ENCODE measurements around the gene TMEM63B.

TMEM63B gene

DNA sequence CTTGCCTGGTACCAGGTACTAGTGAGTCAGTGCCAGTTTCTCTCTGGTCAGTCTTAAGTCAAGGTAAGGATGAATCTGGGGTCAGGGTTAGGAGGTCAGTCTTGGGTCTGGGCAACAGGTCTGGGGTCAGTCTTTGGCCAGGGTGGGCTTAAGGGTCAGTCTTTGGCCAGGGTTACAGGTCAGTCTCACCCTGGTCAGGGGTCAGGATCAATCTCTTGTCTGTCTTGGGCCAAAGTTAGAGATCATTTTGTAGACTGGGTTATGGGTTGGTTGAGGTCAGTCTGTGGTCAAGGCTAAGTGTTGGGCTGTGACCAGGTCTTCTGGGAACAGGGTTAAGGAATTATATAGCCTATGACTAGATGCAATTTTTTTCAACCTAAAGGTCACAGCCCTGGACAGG lies 18.5 kb downstream of the TMEM63B start:
- DNase-seq: no peak

DNA sequence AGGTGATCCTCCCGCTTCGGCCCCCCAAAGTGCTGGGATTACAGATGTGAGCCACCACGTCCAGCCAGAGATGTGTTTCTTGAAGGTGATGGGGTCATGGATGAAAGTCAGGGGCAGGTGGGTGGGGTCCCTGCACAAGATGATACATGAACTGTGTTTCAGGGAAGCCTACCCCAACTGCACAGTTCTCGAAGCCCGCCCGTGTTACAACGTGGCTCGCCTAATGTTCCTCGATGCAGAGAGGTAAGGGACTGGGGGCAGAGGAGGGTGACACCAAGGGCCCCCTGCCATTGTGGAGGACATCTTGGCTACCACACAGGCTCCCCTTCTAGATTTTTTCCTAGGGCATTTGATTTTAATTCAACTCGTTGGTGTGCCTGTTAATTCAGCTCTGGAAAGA lies 19.3 kb downstream of the TMEM63B start:
- no peak for DNase-seq

DNA sequence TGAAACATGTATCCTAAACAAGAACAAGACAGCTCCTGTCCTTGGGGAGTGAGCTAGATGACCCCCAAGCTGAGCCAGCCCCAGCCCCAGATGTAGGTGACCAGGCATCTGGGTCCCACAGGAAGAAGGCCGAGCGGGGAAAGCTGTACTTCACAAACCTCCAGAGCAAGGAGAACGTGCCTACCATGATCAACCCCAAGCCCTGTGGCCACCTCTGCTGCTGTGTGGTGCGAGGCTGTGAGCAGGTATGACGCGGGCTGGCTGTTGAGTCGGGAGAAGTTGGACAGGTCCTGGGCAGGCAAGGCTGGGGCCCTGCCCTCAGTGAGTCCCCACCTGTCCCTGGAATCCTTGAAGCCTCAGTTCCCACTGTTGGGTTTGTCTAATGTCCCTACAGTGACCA lies 19.9 kb downstream of the TMEM63B start:
- no peak for DNase-seq

DNA sequence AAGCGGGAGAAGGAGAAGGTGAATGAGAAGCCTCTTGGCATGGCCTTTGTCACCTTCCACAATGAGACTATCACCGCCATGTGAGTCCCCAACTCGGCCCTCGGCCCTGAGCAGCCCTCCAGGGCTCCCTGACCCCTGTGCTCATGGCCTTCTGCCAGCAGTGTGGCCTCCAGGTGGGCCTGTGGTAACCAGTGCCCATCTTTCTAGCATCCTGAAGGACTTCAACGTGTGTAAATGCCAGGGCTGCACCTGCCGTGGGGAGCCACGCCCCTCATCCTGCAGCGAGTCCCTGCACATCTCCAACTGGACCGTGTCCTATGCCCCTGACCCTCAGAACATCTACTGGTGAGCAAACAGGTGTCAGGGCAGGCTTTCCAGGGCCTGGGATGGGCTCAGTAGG lies 21.0 kb downstream of the TMEM63B start:
- DNase-seq: no peak

DNA sequence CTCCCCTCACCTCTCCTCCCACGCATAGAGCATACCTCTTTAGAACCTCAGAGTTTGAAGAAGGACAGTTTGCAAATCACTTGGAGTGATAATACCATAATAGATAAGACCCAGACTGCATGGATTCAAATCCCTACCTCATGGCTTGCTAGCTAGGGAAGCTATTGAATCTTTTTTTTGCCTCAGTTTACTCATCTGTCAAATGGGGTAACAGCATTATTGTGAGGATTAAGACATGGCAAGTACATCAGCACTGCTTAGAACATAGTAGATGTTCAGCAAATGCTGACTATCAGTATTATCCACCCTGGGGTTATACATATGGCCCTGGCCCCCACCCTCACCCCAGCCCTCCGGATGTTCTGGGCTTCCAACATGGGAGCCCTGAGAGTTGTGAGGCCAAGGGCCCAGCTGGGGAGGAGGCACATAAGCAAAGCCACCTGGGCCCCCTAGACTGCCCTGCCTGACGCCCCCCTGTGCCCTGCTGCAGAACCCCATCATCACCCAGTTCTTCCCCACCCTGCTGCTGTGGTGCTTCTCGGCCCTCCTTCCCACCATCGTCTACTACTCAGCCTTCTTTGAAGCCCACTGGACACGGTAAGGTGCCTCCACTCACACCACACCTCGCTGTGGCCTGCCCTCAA lies 22.1 kb downstream of the TMEM63B start:
- no peak for DNase-seq

DNA sequence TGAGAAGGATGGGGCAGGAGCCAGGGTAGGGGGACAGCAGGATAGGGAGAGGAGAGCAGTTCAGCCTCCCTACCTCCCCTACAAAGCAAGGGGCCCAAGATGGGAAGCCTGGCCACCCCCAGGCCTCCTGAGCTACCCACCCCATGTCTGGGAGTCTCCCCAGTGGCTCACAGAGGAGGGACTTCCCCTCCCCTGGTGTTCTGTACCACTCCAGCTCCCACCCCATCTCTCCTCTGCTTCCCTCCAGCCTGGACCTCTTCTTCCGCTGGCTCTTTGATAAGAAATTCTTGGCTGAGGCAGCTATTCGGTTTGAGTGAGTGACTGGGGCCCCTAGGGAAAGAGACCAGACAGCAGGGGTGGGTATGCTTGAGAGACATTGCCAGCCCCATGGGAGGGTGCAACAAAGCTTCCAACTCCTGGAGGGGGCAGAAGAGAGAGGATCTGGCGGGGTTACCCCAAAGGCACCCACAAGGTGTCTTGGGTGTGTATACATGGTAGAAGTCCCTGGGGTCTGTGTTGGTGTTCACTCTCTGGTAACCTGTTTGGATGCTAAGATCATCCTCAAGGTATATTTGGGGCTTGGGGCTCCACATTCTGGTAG lies 23.1 kb downstream of the TMEM63B start:
- no peak for DNase-seq

DNA sequence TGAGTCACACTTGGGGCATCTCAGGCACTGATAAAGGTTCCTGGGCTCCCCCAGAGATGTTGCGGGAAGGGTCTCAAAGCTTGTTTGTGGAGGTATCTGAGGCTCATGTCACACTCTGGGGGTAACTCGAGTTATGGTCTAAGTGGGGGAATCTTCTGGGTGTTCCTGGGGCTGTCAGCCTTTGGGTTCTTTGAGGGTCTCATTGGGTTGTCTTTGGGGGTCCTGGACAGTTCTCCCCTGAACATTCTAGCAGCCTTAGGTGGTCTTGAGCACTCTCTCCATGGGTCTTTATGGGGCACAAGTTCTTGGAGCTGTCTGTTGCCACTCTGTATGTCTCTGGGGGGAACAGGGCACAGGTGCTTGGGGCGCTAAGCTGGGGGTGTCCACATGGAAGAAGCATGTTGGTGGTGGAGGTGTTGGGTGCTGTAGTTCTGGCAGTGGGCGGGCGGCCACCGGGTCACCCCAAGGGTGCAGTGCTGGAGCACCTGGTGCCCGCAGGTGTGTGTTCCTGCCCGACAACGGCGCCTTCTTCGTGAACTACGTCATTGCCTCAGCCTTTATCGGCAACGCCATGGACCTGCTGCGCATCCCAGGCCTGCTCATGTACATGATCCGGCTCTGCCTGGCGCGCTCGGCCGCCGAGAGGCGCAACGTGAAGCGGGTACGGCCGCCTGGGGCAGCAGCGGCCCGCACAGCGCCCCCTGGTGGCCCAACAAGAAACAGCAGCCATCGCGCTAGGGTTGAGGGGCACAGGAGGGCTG lies 24.2 kb downstream of the TMEM63B start:
- DNase-seq: peak; percentile 80

DNA sequence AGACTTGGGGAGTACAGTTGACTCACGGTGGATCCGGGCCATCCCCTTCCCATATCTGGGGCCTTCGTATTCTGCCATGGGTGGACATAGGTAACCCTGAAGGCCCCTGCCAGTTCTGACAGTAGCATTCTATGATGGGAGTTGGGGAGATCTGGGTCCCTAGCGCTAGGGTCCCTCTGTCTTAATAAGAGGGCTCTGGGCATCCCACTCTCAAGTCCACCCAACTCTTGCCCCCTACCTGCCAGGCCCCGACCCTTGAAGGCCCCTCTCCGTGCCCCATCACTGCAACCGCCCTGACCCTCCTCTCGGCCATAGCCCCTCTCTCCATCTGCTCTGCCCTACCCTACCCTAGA lies 24.7 kb downstream of the TMEM63B start:
- no peak for DNase-seq

DNA sequence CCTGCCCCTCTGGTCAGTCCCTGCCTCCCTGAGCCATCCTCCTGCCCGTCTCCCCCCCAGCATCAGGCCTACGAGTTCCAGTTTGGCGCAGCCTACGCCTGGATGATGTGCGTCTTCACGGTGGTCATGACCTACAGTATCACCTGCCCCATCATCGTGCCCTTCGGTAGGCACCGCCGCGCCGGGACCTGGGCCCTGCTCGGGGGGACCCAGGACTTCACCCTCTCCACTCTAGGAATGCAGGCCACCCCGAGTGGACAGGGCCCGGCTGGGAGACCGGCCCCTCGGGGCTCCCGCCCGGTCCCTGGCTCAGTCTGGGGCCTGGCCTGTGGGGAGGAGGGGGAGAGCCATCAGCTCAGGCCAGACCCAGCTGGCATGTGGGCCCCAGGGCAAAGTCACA lies 25.2 kb downstream of the TMEM63B start:
- DNase-seq: no peak

DNA sequence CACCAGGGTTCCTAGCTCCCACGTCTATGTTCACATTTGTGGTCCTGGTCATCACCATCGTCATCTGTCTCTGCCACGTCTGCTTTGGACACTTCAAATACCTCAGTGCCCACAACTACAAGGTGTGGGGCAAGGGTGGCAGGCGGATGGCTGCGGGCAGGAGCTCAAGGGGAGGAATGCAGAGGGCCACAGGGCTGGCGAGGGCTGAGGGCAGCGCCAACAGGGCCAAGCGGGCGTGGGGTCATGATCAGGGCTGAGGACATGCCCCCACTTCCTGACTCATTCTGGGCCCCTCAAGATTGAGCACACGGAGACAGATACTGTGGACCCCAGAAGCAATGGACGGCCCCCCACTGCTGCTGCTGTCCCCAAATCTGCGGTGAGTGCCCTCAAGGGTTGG lies 26.7 kb downstream of the TMEM63B start:
- no peak for DNase-seq

DNA sequence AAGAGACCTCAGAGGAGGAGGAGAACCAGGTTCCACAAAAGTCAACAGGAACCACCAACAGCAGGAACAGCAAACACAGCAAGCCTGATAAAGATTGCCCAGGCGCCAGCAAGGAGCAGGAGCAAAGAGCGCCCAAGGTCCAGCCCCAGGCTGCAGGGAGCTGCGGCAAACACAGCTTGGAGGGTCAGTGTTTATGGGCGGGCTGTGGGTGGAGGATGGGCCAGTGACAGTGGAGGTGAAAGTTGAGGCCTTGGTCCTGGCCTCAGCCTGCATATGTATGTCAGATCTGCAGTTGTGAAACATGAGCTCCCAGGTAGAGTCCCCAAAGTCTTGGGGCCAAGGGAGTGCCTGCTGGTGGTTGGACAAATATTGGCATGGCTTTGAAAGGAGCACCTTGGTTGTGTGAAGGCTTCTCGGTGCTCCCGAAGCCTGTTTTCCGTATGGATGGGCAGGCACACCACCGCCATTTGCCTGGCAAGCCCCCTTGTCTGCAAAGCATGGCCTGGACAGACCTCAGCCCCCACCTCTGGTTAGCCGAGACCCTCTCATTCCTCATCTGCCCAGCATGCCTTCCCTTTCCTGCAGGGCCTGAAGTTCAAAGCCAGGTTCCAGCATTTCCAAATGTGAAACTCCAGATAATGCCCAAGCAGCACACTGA lies 29.3 kb downstream of the TMEM63B start:
- DNase-seq: no peak

DNA sequence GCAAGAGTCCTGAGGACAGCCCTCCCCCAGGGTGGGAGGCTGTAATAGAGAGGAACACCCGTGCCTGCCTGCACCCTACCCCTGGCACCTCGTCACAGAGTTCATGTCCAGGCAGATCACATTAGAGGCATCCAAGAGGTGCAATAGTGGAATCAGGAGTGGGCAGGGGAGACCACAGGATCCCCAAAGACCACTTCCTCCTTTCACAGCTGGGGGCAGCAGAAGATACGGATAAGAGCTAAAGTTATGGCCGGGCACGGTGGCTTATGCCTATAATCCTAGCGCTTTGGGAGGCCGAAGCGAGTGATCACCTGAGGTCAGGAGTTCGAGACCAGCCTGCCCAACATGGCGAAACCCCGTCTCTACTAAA lies 29.8 kb downstream of the TMEM63B start:
- no peak for DNase-seq

DNA sequence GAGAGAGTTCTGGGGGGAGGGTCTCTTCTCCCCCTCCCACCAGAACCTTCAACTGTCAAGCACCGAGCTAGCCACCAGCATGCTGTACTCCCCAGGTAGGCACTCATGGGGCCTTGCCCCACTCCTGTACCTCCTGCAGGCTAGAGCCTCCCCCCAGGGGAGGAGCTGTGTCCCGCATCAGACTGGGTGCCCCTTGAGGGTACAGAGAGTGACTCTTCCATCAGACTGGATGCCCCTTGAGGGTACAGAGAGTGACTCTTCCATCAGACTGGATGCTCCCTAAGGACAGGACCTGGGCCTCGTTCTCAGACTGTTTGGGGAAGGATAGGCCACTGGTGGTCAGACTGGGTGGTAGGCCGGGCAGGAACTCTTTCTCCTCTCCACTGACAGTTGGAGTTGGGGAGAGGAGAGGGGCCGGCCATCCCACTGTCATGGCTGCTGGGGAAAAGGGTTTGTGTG lies 31.4 kb downstream of the TMEM63B start, which contains the start of gene CAPN11:
Gene CAPN11, plus strand, starts transcription at position 51 of the 459 bp plus-strand sequence. Its CDS starts 29 bp downstream, at position 80.
- DNase-seq: no peak

DNA sequence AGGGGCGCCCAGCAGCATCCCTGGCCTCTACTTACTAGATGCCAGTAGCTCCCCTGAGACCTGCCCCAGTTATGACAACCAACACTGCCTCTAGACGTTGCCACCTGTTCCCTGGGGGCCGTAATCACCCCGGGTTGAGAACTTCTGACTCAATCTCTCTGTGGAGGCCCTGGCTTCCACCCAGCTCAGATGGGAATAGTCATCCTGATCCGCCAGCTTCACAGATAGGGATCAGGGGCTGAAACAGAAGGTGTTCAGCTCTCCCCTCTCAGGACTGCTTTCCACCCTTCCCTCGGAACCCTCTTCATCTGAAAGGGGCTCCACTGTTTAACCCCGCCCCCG lies 34.6 kb downstream of the TMEM63B start:
- no peak for DNase-seq

DNA sequence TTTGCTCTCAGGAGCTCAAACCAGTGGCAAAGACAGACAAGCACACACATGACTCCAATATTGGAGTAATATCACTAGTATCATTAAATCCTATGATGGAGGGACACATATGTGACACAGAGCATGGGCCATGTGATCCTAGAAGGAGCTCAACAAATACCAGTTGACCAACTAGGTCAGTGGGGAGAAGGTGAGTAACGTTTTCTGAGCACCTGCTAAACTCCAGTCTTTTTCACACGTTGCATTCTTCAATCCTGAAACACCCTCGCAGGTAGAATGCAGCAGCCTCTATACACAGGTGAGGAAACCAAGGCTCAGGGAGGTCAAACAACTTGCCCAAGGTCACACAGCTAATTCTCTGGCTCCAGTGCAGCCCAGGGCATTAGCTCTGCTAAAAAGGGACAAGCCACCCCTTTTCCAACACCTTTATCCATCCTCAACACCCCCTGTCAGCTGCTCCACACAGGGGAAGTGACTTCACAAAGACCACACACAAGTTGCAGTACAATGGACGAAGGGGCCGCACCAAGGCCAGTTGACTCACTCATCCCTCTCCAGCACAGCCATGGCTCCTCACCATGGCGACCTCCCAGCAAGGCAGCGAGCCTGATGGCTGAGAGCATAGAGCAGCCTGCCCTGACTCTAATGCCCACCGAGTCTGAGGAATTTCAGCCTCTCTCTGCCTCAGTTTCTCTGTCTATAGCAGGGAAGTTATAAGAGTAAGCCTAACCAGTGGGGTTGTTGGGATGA lies 35.7 kb downstream of the TMEM63B start:
- no peak for DNase-seq

DNA sequence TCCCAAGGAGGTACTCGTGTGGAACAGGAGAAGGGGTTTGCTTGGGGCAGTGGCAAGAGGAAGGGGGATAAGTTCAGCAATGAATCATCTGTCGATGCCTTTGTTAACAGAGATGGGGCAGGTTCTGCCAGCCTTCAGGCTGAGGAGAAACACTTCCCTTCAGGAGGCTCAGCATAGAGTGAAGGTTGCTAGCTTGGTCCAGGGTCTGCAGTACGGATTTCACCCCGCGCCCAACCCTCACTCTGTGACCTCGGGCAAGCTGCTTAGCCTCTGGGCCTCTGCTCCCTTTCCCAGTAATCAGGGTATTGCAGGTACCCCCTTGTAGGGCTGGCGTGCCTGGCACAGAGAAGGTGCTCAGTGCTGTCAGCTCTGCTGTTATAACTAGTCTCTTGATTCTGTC lies 38.8 kb downstream of the TMEM63B start:
- DNase-seq: no peak

DNA sequence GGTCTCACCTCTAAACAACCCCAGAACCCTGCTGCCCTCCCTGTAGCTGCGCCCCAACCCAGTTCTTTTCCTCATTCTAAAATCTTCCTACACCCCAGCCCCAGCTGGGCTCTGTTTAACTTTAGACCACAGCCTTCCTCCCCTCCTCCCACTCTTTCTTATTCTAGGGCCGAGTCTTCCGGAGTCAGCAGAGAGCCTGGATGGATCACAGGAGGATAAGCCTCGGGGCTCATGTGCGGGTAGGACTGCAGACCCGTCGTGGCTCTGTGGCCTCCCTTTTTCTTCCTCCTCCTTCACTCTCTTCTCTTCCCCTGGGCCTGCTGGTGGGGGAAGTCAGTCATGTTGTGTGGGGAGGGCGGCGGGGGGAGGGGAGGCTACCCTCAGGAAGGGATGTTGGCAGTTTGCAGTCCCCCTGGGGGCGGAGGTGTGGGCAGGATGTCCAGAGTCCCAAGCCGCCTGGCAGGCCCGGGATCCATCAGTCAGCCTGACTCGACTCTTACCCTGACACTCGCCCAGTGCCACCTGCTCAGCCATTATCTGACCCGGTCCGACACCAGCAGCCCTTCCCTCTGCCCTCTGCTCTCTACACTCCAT lies 39.3 kb downstream of the TMEM63B start:
- DNase-seq: no peak

DNA sequence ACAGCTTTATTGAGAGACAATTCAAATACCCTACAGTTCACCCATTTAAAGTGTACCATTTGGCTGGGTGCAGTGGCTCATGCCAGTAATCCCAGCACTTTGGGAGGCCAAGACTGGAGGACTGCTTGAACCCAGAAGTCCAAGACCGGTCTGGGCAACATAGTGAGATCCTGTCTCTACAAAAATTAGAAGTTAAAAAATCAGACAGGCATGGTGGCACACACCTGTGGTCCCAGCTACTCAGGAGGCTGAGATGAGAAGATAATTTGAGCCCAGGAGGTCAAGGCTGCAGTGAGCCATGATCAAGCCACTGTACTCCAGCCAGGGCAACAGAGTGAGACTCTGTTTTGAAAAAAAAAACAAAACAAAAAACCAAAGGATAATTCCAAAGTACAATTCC lies 40.2 kb downstream of the TMEM63B start:
- DNase-seq: no peak

DNA sequence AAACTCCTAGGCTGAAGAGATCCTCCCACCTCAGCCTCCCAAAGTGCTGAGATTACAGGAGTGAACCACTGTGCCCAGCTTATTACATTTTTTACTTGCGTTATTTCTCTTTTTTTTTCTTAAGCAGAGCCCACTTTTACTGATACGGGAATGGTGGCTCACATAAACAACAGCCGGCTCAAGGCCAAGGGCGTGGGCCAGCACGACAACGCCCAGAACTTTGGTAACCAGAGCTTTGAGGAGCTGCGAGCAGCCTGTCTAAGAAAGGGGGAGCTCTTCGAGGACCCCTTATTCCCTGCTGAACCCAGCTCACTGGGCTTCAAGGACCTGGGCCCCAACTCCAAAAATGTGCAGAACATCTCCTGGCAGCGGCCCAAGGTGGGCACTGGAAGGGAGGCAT lies 41.8 kb downstream of the TMEM63B start:
- DNase-seq: no peak

DNA sequence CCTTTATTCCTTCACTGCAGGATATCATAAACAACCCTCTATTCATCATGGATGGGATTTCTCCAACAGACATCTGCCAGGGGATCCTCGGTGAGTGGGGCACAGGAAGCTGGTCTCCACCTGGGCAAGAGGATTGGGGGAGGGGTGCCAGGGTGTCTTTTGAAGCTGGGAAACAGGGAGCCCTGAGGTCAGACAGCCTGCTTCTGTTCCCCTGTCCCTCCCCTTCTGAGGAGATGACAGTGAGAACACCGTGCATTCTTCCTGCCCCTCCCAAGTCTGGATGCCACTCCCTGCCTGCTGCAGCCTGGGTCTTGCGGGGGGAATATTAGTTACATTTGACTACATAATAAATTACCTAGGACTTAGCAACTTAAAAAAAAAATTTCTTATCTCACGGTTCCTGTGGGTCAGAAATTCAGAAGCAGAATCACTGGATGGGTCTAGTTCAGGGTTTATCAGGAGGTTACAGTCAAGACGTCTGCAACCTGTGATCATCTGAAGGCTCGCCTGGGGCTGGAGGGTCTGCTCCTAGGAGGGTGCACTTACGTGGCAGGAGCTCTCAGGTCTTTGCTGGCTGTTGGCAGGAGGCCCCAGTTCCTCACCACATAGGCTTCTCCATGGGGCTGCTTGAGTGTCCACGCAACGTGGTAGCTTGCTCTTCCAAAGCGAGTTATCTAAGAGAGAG lies 42.7 kb downstream of the TMEM63B start:
- no peak for DNase-seq

DNA sequence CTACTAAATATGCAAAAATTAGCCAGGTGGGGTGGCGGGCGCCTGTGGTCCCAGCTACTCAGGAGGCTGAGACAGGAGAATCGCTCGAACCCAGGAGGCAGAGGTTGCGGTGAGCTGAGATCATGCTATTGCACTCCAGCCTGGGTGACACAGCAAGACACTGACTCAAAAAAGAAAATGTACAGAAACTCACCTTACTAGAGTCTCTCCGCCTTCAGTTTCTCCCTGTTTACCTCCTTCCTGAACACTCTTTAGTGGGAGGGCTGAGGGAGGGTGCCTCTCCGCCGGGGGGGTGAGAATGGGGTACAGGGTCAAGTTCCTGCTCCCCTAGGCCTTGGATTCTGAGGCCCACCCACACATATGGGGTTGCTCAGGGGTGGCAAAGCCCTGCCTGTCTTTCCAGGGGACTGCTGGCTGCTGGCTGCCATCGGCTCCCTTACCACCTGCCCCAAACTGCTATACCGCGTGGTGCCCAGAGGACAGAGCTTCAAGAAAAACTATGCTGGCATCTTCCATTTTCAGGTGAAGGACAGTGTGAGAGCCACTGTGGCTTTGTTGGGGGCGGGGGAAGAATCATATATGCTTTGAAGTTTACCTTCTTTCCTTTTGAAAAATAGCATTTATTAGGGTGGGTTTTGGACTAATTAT lies 44.7 kb downstream of the TMEM63B start:
- DNase-seq: no peak

All from activated CD4-positive, alpha-beta T cell treated with anti-CD3 and anti-CD28 coated beads, Interleukin-2, amount 50 U/mL, for 1 hour (primary cell).